Kidney (tissue), 14 donors: ENCODE measurements around the gene PACS1. TPM values are rescaled to one million over a fixed set of nuclear protein-coding genes. Genes with fewer than 3 reads are reported as not detected.

Experiments
- DNase-seq, 5 donors: peaks; one replicate each; pipeline ENCODE4 v3.0.0-alpha.2; 2013 to 2020
- FAIRE-seq: peaks from 2 replicates; lab custom pipeline; 2012; peaks lifted over from hg19 to GRCh38; lab: Jason Lieb, UNC
- H3K27ac ChIP-seq, 2 donors: one replicate each; pipeline ENCODE4 v1.7.0; 2013; ENCODE audit warnings: low read depth in 2 of 2, low read length in 2 of 2, inconsistent platforms in 1 of 2
- H3K27me3 ChIP-seq: one replicate; pipeline ENCODE4 v1.7.1; 2013; ENCODE audit warnings: low read length, inconsistent platforms; ENCODE audit not compliant: control insufficient read depth, insufficient read depth
- H3K36me3 ChIP-seq, 3 donors: one replicate each; pipeline versions ENCODE4 v1.7.0 to v1.7.1; 2013; ENCODE audit warnings: low read length in 3 of 3, control low read depth in 1 of 3, inconsistent platforms in 1 of 3; ENCODE audit not compliant: insufficient read depth in 3 of 3, control insufficient read depth in 2 of 3
- H3K4me1 ChIP-seq, 3 donors: one replicate each; pipeline versions ENCODE4 v1.7.0 to v1.7.1; 2013; ENCODE audit warnings: low read length in 3 of 3, inconsistent platforms in 1 of 3, low read depth in 1 of 3; ENCODE audit not compliant: control insufficient read depth in 2 of 3, insufficient read depth in 2 of 3
- H3K4me3 ChIP-seq, 3 donors: one replicate each; pipeline versions ENCODE4 v1.7.0 to v1.8.1; 2013; ENCODE audit warnings: low read length in 3 of 3, control low read depth in 1 of 3, inconsistent platforms in 1 of 3
- H3K9ac ChIP-seq, 3 donors: one replicate each; pipeline versions ENCODE4 v1.7.0 to v1.7.1; 2013; ENCODE audit warnings: low read length in 3 of 3, control low read depth in 1 of 3, inconsistent platforms in 1 of 3
- H3K9me3 ChIP-seq, 3 donors: one replicate each; pipeline versions ENCODE4 v1.7.0 to v1.7.1; 2013; ENCODE audit warnings: low read length in 3 of 3, control low read depth in 1 of 3, inconsistent platforms in 1 of 3; ENCODE audit not compliant: control insufficient read depth in 2 of 3, insufficient read depth in 1 of 3
- intact Hi-C: fragments of 100-400 bp; cut with DNase I; formaldehyde crosslinking; loops from one replicate; pipeline ENCODE4 v1.11.1; 2022
- polyA plus RNA-seq: library from polyadenylated mRNA; stranded (reverse); fragments of 350-450 nt; fragmentation: Illumina TruSeq; extraction: RNeasy Lipid Tissue Mini Kit (QIAGEN cat#74804); gene quantifications from one replicate; pipeline ENCODE4 v1.2.3, GENCODE V29; 2014; ENCODE audit warnings: low read depth, low replicate concordance; ENCODE audit not compliant: insufficient read depth
- total RNA-seq: library from RNA; stranded (reverse); fragmentation: NEBNext Ultra II Directional; extraction: Animal tissue kit (Norgen Biotek cat#: 25700); gene quantifications from one replicate; pipeline ENCODE4 v1.2.1, GENCODE V29; 2021
- TF ChIP-seq, protein P1 (sequence below): IDR thresholded peaks from 3 replicates; pipeline ENCODE4 v1.5.1; 2012; ENCODE audit warnings: mild to moderate bottlenecking, moderate library complexity, borderline replicate concordance; ENCODE audit not compliant: insufficient read depth; ENCODE audit errors: extremely low read depth
- donor health status: control.
- donor health status: control.
- donor health status: control.
- donor health status: control.
- donor health status: control.
- donor health status: DM: yes; HTN: yes; CAD: no.
- donor health status: Normal renal cell carcinoma (clear cell type).

The PACS1 gene
- total and polyA plus RNA-seq, 2 donors from 2014 or later, result 23.7 to 91.8 TPM

DNA sequence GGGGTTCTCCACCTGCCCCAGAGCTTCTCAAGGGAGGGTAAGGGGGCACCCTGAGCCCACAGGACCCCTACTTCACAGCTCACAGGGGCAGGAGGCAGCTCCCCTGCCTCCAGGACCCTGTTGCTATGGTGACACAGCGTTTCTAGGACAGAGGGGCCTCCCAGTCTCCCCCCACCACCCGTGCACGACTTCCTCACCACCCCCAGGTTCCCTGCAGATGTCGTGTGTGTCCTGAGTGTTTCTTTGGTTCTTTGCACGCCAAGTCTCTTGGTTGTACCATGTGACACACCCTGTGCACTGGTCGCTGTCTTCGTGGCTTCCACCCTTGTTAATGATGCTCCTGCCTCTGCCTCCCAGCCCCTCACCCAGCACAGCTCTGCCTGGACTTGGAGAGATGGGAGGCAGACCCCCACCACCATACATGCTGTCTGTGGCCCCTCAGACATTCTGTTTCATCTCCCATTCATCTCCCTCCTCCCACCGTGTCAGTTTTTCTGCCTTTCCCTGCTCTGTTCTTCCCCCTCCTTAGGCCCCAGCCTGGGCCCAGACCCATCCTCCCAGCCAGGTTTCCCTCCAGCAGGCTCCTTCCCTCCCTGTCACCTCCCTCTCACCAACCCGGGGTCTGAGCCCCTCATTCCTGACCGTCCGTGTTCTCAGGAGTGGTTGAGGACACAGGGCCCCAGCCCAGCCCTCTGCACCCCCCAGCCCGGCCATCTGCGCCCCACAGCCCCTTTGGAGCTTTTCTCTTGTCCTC lies 173.9 kb downstream of the PACS1 start:
- TF ChIP-seq, protein P1, sequence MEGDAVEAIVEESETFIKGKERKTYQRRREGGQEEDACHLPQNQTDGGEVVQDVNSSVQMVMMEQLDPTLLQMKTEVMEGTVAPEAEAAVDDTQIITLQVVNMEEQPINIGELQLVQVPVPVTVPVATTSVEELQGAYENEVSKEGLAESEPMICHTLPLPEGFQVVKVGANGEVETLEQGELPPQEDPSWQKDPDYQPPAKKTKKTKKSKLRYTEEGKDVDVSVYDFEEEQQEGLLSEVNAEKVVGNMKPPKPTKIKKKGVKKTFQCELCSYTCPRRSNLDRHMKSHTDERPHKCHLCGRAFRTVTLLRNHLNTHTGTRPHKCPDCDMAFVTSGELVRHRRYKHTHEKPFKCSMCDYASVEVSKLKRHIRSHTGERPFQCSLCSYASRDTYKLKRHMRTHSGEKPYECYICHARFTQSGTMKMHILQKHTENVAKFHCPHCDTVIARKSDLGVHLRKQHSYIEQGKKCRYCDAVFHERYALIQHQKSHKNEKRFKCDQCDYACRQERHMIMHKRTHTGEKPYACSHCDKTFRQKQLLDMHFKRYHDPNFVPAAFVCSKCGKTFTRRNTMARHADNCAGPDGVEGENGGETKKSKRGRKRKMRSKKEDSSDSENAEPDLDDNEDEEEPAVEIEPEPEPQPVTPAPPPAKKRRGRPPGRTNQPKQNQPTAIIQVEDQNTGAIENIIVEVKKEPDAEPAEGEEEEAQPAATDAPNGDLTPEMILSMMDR, result no peak
- no peak for FAIRE-seq
- H3K36me3 ChIP-seq, result peaks cover 0 to 8% (median 5%) of the 10 kb centered on the region in 3 donors

DNA sequence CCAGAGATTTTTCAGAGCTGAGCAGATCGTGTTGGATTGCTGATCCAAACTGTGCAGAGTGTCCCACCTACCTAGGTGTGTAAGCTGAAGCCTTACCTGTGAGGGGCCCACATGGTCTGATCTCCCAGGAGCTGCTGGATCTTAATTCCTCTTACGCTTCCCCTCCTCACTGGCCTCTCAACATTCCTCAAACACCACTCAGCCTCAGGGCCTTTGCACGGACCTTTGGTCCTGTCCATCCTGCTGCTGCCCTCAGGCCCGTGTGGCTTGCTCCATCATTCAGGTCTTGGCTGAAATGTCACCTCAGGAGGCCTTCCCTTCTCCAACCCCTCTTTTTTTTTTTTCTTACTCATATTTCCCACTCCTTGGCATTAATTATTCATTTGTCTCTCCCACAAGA lies 177.2 kb downstream of the PACS1 start:
- Histone ChIP-seq H3K27ac (no peak overlapping the region), H3K9ac (no peak overlapping the region), H3K36me3 (peaks cover 0 to 3% (median 0%) of the 10 kb centered on the region in 3 donors), H3K9me3 (no peaks in the 10 kb centered on the region), H3K4me1 (no peaks in the 10 kb centered on the region), H3K27me3 (no peaks in the 10 kb centered on the region), H3K4me3 (no peak overlapping the region)
- intact Hi-C loops, result no loop called here
- DNase-seq, result no peak
- TF ChIP-seq, protein P1, result no peak
- no peak for FAIRE-seq

More for the DNA sequence above, 173.9 kb downstream of the PACS1 start:
- Histone ChIP-seq H3K9me3 (no peaks in the 10 kb centered on the region), H3K9ac (no peak overlapping the region), H3K27me3 (no peaks in the 10 kb centered on the region), H3K27ac (no peak overlapping the region), H3K4me3 (no peak overlapping the region), H3K4me1 (no peaks in the 10 kb centered on the region)
- no peak for DNase-seq
- intact Hi-C loops, result no loop called here

DNA sequence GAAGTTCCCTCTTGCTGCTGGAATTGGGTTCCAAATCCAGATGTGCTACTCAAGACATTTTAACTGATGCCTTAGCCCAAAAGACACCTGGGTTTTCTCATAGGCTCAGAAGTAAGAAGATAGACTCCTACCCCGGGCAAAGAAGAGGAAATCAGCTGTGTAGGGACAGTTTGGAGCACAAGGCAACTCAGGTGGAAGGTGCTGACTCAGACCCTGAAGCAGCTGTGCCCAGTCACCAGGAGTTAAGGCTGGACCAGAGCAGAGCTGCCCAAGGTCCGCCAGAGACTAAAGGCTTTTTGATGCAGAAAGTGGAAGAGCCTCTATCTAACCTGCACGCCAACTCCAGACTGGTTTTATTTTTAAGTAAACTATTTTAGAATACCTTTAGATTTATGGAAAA lies 177.7 kb downstream of the PACS1 start:
- DNase-seq (no peak), FAIRE-seq (no peak)
- no peaks in the 10 kb centered on the region for H3K4me1 ChIP-seq
- no peaks in the 10 kb centered on the region for H3K27me3 ChIP-seq
- H3K27ac ChIP-seq, result no peak overlapping the region
- TF ChIP-seq, protein P1, result no peak
- H3K9me3 ChIP-seq, result no peaks in the 10 kb centered on the region
- intact Hi-C loops, result no loop called here
- no peak overlapping the region for H3K9ac ChIP-seq
- H3K36me3 ChIP-seq, result peaks cover 0 to 3% (median 0%) of the 10 kb centered on the region in 3 donors
- H3K4me3 ChIP-seq, result no peak overlapping the region
